IMR-90 (cell line): ENCODE data around the gene ARHGAP32. TPM values are rescaled to one million over a fixed set of nuclear protein-coding genes. Genes with fewer than 3 reads are reported as not detected.

Experiments
- ATAC-seq: fragments of 200-7000 bp; cut with Tn5 transposase; 2 replicates; pipeline ENCODE4 v1.9.1; 2020; ENCODE audit warnings: low read depth, mild to moderate bottlenecking, moderate library complexity
- BruUV-seq: library from RNA; stranded (reverse); fragments of 400-500 nt; replicated peaks from 2 replicates; lab custom pipeline; 2021; lab: Mats Ljungman, UMichigan
- CTCF ChIA-PET: fragments of 300-600 bp; formaldehyde crosslinking; extraction: SDS; loops from one replicate; lab custom pipeline; 2021; ENCODE audit warnings: antibody characterized with exemption; lab: Yijun Ruan, JAX
- POLR2A ChIA-PET: fragments of 300-600 bp; sonication (Branson Sonifier 250); formaldehyde crosslinking; loops from one replicate; lab custom pipeline; 2022; ENCODE audit warnings: antibody characterized with exemption; ENCODE audit not compliant: unreplicated experiment; lab: Charles Lee
- DNase-seq: peaks from one replicate; pipeline ENCODE4 v3.0.0; 2013
- H2AFZ ChIP-seq: replicated peaks from 2 replicates; pipeline ENCODE3; 2013; ENCODE audit warnings: low read length, mild to moderate bottlenecking; ENCODE audit not compliant: poor library complexity
- H2AK5ac ChIP-seq: 2 replicates; pipeline ENCODE4 v1.6.1; 2013; ENCODE audit warnings: low read depth, low read length, inconsistent platforms
- H2AK9ac ChIP-seq: replicated peaks from 2 replicates; pipeline ENCODE3; 2013; ENCODE audit warnings: mild to moderate bottlenecking, low read depth, low read length, moderate library complexity; ENCODE audit not compliant: poor library complexity
- H2BK120ac ChIP-seq: 2 replicates; pipeline ENCODE4 v1.6.1; 2013; ENCODE audit warnings: low read depth, low read length, inconsistent platforms
- H2BK15ac ChIP-seq: 3 replicates; pipeline ENCODE4 v1.6.1; 2013; ENCODE audit warnings: low read depth, low read length, inconsistent platforms
- H2BK20ac ChIP-seq: 2 replicates; pipeline ENCODE4 v1.6.1; 2013; ENCODE audit warnings: low read depth, mild to moderate bottlenecking, inconsistent platforms, low read length, moderate library complexity
- H2BK5ac ChIP-seq: 2 replicates; pipeline ENCODE4 v1.6.1; 2013; ENCODE audit warnings: mild to moderate bottlenecking, low read depth, low read length, inconsistent platforms; ENCODE audit not compliant: poor library complexity, severe bottlenecking
- H3K14ac ChIP-seq: replicated peaks from 2 replicates; pipeline ENCODE4 v1.6.1; 2013; ENCODE audit warnings: low read depth, low read length, inconsistent platforms
- H3K18ac ChIP-seq: 2 replicates; pipeline ENCODE4 v1.6.1; 2013; ENCODE audit warnings: low read depth, low read length, control low read depth
- H3K23ac ChIP-seq: 2 replicates; pipeline ENCODE4 v1.6.1; 2013; ENCODE audit warnings: low read depth, low read length, inconsistent platforms
- H3K27ac ChIP-seq: 2 replicates; pipeline ENCODE4 v1.5.1; 2013; ENCODE audit warnings: mild to moderate bottlenecking, control low read depth, low read length; ENCODE audit not compliant: insufficient read depth
- H3K27me3 ChIP-seq: 2 replicates; pipeline ENCODE4 v1.6.1; 2013; ENCODE audit warnings: low read length; ENCODE audit not compliant: control insufficient read depth, insufficient read depth
- H3K36me3 ChIP-seq: 2 replicates; pipeline ENCODE4 v1.6.1; 2013; ENCODE audit warnings: low read length, mixed read lengths; ENCODE audit not compliant: control insufficient read depth, insufficient read depth
- H3K4ac ChIP-seq: 2 replicates; pipeline ENCODE4 v1.6.1; 2013; ENCODE audit warnings: low read depth, low read length, inconsistent platforms
- H3K4me1 ChIP-seq: 2 replicates; pipeline ENCODE4 v1.6.1; 2013; ENCODE audit warnings: low read length, mixed read lengths; ENCODE audit not compliant: control insufficient read depth, insufficient read depth
- H3K4me2 ChIP-seq: 2 replicates; pipeline ENCODE4 v1.6.1; 2013; ENCODE audit warnings: low read depth, mild to moderate bottlenecking, control low read depth, low read length, moderate library complexity
- H3K4me3 ChIP-seq: 2 replicates; pipeline ENCODE4 v1.5.1; 2013; ENCODE audit warnings: low read depth, mild to moderate bottlenecking, control low read depth, low read length, moderate library complexity; ENCODE audit not compliant: insufficient read depth
- H3K56ac ChIP-seq: 2 replicates; pipeline ENCODE4 v1.6.1; 2013; ENCODE audit warnings: low read length, inconsistent platforms; ENCODE audit not compliant: insufficient read depth; ENCODE audit errors: extremely low read depth
- H3K79me1 ChIP-seq, 2 experiments: 2 replicates each; pipeline ENCODE4 v1.6.1; 2013; ENCODE audit warnings: low read length in 2 of 2, inconsistent platforms in 1 of 2, low read depth in 1 of 2
- H3K9ac ChIP-seq: 2 replicates; pipeline ENCODE4 v1.6.1; 2013; ENCODE audit warnings: low read depth, low read length, control low read depth
- H3K9me1 ChIP-seq: 2 replicates; pipeline ENCODE4 v1.6.1; 2013; ENCODE audit warnings: low read length, inconsistent platforms; ENCODE audit not compliant: insufficient read depth
- H3K9me3 ChIP-seq: 2 replicates; pipeline ENCODE4 v1.6.1; 2013; ENCODE audit warnings: low read length; ENCODE audit not compliant: control insufficient read depth, insufficient read depth
- H4K20me1 ChIP-seq: 2 replicates; pipeline ENCODE4 v1.6.1; 2013; ENCODE audit warnings: low read length, inconsistent platforms; ENCODE audit not compliant: insufficient read depth
- H4K5ac ChIP-seq: 2 replicates; pipeline ENCODE4 v1.6.1; 2013; ENCODE audit warnings: mild to moderate bottlenecking, low read depth, low read length, control low read depth
- H4K8ac ChIP-seq, 2 experiments: 2 replicates each; pipeline ENCODE4 v1.6.1; 2013; ENCODE audit warnings: low read depth in 2 of 2, low read length in 2 of 2, control low read depth in 1 of 2, inconsistent platforms in 1 of 2
- H4K91ac ChIP-seq: 2 replicates; pipeline ENCODE4 v1.6.1; 2013; ENCODE audit warnings: low read depth, low read length, inconsistent platforms; ENCODE audit not compliant: insufficient read depth
- CHD1 ChIP-seq: IDR thresholded peaks from 2 replicates; pipeline ENCODE4 v1.6.1; 2012; ENCODE audit warnings: low read depth, low read length, improper control_type of control experiment
- WGBS, 2 experiments: methylation state at CpG; one replicate each; pipeline versions ENCODE4 v1.1.5 to v1.1.7; 2013; ENCODE audit warnings: missing lambda C conversion rate in 2 of 2; ENCODE audit not compliant: insufficient read length in 1 of 2; ENCODE audit errors: extremely low coverage in 2 of 2; 5-methylcytosine and 5-hydroxymethylcytosine counted together
- dilution Hi-C: fragments of 300-500 bp; cut with HindIII; formaldehyde crosslinking; loops from one replicate; pipeline ENCODE4 v1.14.3; 2018; ENCODE audit warnings: low sequenced_read_pairs; ENCODE audit not compliant: unreplicated experiment
- in situ Hi-C: fragments of 300-500 bp; cut with MboI; formaldehyde crosslinking; loops from 3 replicates; pipeline ENCODE4 v1.14.3; 2019; ENCODE audit warnings: low sequenced_read_pairs, inconsistent platforms, mixed read lengths
- intact Hi-C: fragments of 100-400 bp; cut with micrococcal nuclease; formaldehyde crosslinking; loops from 2 replicates; pipeline ENCODE4 v1.10.0; 2022
- polyA plus RNA-seq, 3 experiments: library from polyadenylated mRNA; depleted of rRNA; stranded (reverse); fragments of >200 nt; gene quantifications; 2 replicates each; pipeline ENCODE4 v1.2.3, GENCODE V29; 2012; ENCODE audit warnings: low replicate concordance in 1 of 3
- total RNA-seq: library from RNA; depleted of rRNA; stranded (reverse); fragments of >200 nt; gene quantifications from 2 replicates; pipeline ENCODE4 v1.2.3, GENCODE V29; 2012

Gene ARHGAP32
- total and polyA plus RNA-seq, 2 of the 4 experiments (the other 2 are of a cell fraction), result 4.1 to 8.4 TPM

GRCh38 chr11:128934926-128935325, 257.2 kb downstream of the ARHGAP32 start:
- Histone ChIP-seq H3K9me3 (no peaks in the 10 kb centered on the region), H3K9me1 (no peaks in the 10 kb centered on the region), H3K36me3 (no peaks in the 10 kb centered on the region), H3K9ac (no peak overlapping the region), H2AFZ (no peak overlapping the region), H4K20me1 (no peaks in the 10 kb centered on the region), H2BK15ac (no peak overlapping the region), H2AK5ac (no peak overlapping the region), H3K4me3 (no peak overlapping the region), H3K23ac (no peak overlapping the region), H4K91ac (no peak overlapping the region), H3K14ac (no peak overlapping the region), H2BK20ac (no peak overlapping the region), H2BK120ac (no peak overlapping the region), H2BK5ac (no peak overlapping the region), H3K4me1 (no peaks in the 10 kb centered on the region; the same call in 1 of the 2 replicates), H4K8ac (no peak overlapping the region), H3K4me2 (no peak overlapping the region), H3K4ac (no peak overlapping the region), H4K5ac (no peak overlapping the region), H3K79me1 (no peaks in the 10 kb centered on the region), H3K56ac (no peak overlapping the region), H3K27ac (no peak overlapping the region), H3K18ac (no peak overlapping the region), H2AK9ac (no peak overlapping the region), H3K27me3 (peaks cover 29% of the 10 kb centered on the region)
- DNase-seq (no peak), ATAC-seq (no peak)
- no peak for TF ChIP-seq CHD1
- no TSS peak for BruUV-seq
- dilution Hi-C loops (no loop called here), intact Hi-C loops (no loop called here), in situ Hi-C loops (no loop called here)
- ChIA-PET POLR2A (no interaction called here), CTCF (interaction anchor here (0.9 kb wide), 1 partner anchor 14 kb away, joined by 4 read pairs; no protein-coding TSS in a partner anchor)
- WGBS, 2 experiments, result 95% methylated on average over 7 of the region's 10 CpGs; no CpG with 5 or more reads in 1 of the 2 experiments
